SU-DHL-6 (cell line): ENCODE measurements around the gene EXD3.
A peak's percentile ranks its signal among the peaks of the same experiment; 100 is the strongest.

Experiments
- H2AFZ ChIP-seq: fragments of 200-600 bp; sonication (generic); 2 replicates; pipeline ENCODE4 v1.6.1; 2014; ENCODE audit warnings: low read depth, mild to moderate bottlenecking, moderate library complexity, mixed read lengths, antibody characterized with exemption, low read length; ENCODE audit not compliant: severe bottlenecking
- H3F3A ChIP-seq: fragments of 200-600 bp; shearing (Covaris generic); 2 replicates; pipeline ENCODE4 v1.6.0; 2016; ENCODE audit warnings: antibody characterized with exemption, mild to moderate bottlenecking; ENCODE audit not compliant: insufficient read depth
- H3K27ac ChIP-seq: fragments of 200-600 bp; sonication (generic); 2 replicates; pipeline ENCODE4 v1.5.1; 2016; ENCODE audit warnings: low read depth, mild to moderate bottlenecking, low read length, moderate library complexity, mixed read lengths
- H3K27me3 ChIP-seq: fragments of 200-600 bp; sonication (generic), shearing (Covaris generic); 2 replicates; pipeline ENCODE4 v1.6.0; 2014; ENCODE audit warnings: mild to moderate bottlenecking, low read length
- H3K36me3 ChIP-seq: fragments of 200-600 bp; sonication (generic); 2 replicates; pipeline ENCODE4 v1.6.1; 2014; ENCODE audit warnings: mild to moderate bottlenecking, low read length, mixed read lengths
- H3K4me2 ChIP-seq: fragments of 300-600, 200-600 bp; shearing (Covaris generic), sonication (generic); 2 replicates; pipeline ENCODE4 v1.6.0; 2014; ENCODE audit warnings: low read length, low read depth, mild to moderate bottlenecking; ENCODE audit not compliant: poor library complexity, severe bottlenecking
- H3K4me3 ChIP-seq: fragments of 200-600 bp; sonication (generic); 2 replicates; pipeline ENCODE4 v1.5.1; 2014; ENCODE audit warnings: antibody characterized with exemption, low read length, mild to moderate bottlenecking, mixed read lengths; ENCODE audit not compliant: insufficient read depth, poor library complexity, severe bottlenecking
- H3K79me2 ChIP-seq: fragments of 200-600 bp; sonication (generic); 2 replicates; pipeline ENCODE4 v1.6.1; 2014; ENCODE audit warnings: mild to moderate bottlenecking, low read length, moderate library complexity; ENCODE audit not compliant: insufficient read depth
- H3K9ac ChIP-seq: fragments of 200-600 bp; sonication (generic); 2 replicates; pipeline ENCODE4 v1.7.0; 2014; ENCODE audit warnings: mild to moderate bottlenecking, low read length
- H3K9me2 ChIP-seq: fragments of 200-600 bp; sonication (generic); replicated peaks from 2 replicates; pipeline ENCODE4 v1.6.1; 2014; ENCODE audit warnings: low read length; ENCODE audit not compliant: insufficient read depth
- H3K9me3 ChIP-seq: fragments of 200-600 bp; sonication (generic); 2 replicates; pipeline ENCODE4 v1.6.1; 2014; ENCODE audit warnings: low read length, mixed read lengths; ENCODE audit not compliant: insufficient read depth
- H4K20me1 ChIP-seq: fragments of 200-600 bp; sonication (generic); 2 replicates; pipeline ENCODE4 v1.6.1; 2014; ENCODE audit warnings: low read depth, mild to moderate bottlenecking, antibody characterized with exemption, low read length, moderate library complexity, mixed read lengths
- CTCF ChIP-seq: fragments of 200-600 bp; sonication (generic); IDR thresholded peaks from one replicate; pipeline ENCODE4 v1.5.1; 2017; ENCODE audit warnings: antibody characterized with exemption, mild to moderate bottlenecking, low read length, moderate library complexity; ENCODE audit not compliant: insufficient read depth, poor library complexity, severe bottlenecking
- EZH2phosphoT487 ChIP-seq: fragments of 200-600 bp; sonication (generic), shearing (Covaris generic); conservative IDR thresholded peaks from 2 replicates; pipeline ENCODE4 v1.6.1; 2018; ENCODE audit warnings: mild to moderate bottlenecking, antibody characterized with exemption, low read length, moderate library complexity, mixed read lengths

EXD3 gene

GRCh38 chr9:137437691-137438590 is 15.0 kb upstream of the EXD3 start:
- no peaks in the 10 kb centered on the region for H3K36me3 ChIP-seq
- no peak overlapping the region for H2AFZ ChIP-seq
- no peak overlapping the region for H3K27ac ChIP-seq
- no peak overlapping the region for H3K4me2 ChIP-seq
- H4K20me1 ChIP-seq: no peaks in the 10 kb centered on the region
- H3K9ac ChIP-seq: no peak overlapping the region
- H3K9me2 ChIP-seq: no peaks in the 10 kb centered on the region
- H3F3A ChIP-seq: peaks cover 6% of the 10 kb centered on the region
- no peak for TF ChIP-seq CTCF
- TF ChIP-seq EZH2phosphoT487: no peak
- H3K9me3 ChIP-seq: no peaks in the 10 kb centered on the region
- no peaks in the 10 kb centered on the region for H3K27me3 ChIP-seq
- no peak overlapping the region for H3K4me3 ChIP-seq
- no peaks in the 10 kb centered on the region for H3K79me2 ChIP-seq

- H3K4me2 ChIP-seq: no peak overlapping the region
- no peak for TF ChIP-seq EZH2phosphoT487
- no peak for TF ChIP-seq CTCF
- H3F3A ChIP-seq: peaks cover 2% of the 10 kb centered on the region
- no peak overlapping the region for H3K27ac ChIP-seq
- no peaks in the 10 kb centered on the region for H4K20me1 ChIP-seq
- H3K4me3 ChIP-seq: no peak overlapping the region
- H3K79me2 ChIP-seq: no peaks in the 10 kb centered on the region
- H3K9ac ChIP-seq: no peak overlapping the region
- H3K9me3 ChIP-seq: no peaks in the 10 kb centered on the region
- H3K9me2 ChIP-seq: no peaks in the 10 kb centered on the region
- H3K27me3 ChIP-seq: no peaks in the 10 kb centered on the region
- H2AFZ ChIP-seq: no peak overlapping the region
- H3K36me3 ChIP-seq: no peaks in the 10 kb centered on the region
Observed at GRCh38 chr9:137436761-137437600, 14.0 kb upstream of the EXD3 start.

DNA sequence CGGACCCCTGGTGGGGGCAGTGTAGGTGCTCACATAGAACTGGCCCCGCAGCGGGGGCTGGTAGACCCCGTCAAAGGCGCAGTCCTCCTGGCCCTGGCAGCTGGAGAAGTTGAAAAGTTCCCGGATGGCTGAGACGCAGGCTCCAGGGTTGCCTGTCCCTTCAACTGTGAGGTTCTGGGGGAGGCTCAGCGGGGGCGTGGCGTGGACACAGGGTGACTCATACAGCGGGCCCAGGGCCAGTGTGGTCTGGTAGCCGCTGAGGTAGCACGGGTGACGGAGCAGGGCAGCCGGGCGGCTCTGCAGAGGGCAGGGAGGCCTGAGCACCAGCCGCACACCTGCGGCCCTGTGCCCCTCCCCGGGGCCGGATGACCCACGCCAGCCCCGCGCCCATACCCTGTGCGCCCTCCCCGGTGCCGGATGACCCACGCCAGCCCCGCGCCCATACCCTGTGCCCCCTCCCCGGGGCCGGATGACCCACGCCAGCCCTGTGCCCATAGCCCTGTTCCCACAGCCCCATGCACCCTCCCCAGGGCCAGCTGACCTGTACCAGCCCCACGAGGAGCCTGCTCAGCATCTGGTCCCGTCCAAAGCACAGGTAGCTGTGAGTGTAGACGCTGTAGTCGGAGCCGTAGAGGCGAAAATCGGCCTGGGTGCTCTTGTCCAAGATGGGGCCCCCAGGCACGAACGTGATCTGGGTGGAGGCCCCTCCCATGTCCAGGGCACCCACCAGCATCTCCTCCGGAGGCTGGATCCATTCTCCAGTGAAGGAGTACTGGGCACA is 13.2 kb upstream of the EXD3 start:
- Histone ChIP-seq H3K9me2 (no peaks in the 10 kb centered on the region), H4K20me1 (no peaks in the 10 kb centered on the region), H3K79me2 (no peaks in the 10 kb centered on the region), H3K4me2 (no peak overlapping the region), H3K27me3 (no peaks in the 10 kb centered on the region), H3F3A (no peaks in the 10 kb centered on the region), H3K9ac (no peak overlapping the region), H3K4me3 (no peak overlapping the region), H3K36me3 (no peaks in the 10 kb centered on the region), H3K9me3 (no peaks in the 10 kb centered on the region), H2AFZ (no peak overlapping the region), H3K27ac (peak overlapping the region; percentile 46)
- TF ChIP-seq CTCF: no peak
- no peak for TF ChIP-seq EZH2phosphoT487
